ENCODE data around the gene GCSAM. TPM values are rescaled to one million over a fixed set of nuclear protein-coding genes. Genes with fewer than 3 reads are reported as not detected.

Gene GCSAM
- total RNA-seq, 1 experiment from 2014 or later, result not detected

- Histone ChIP-seq H4K20me1 (ENCODE audit: control insufficient read depth, insufficient read depth, insufficient read length) (no peaks in the 10 kb centered on the region), H3T11ph (ENCODE audit: low read length) (no peak overlapping the region), H3K23me2 (ENCODE audit: insufficient read length, low read depth, low read length, poor library complexity, severe bottlenecking) (no peaks in the 10 kb centered on the region), H3K18ac (ENCODE audit: insufficient read length, low read depth, low read length) (no peak overlapping the region), H2BK120ac (ENCODE audit: low read depth, low read length, poor library complexity, severe bottlenecking) (no peak overlapping the region), H3K4ac (ENCODE audit: low read depth, low read length) (no peak overlapping the region), H3K9me3 (ENCODE audit: control insufficient read depth, low read depth, low read length) (no peaks in the 10 kb centered on the region), H4K91ac (ENCODE audit: insufficient read length, low read depth, low read length) (no peak overlapping the region), H3K79me1 (ENCODE audit: insufficient read depth, low read depth, low read length, poor library complexity, severe bottlenecking) (no peaks in the 10 kb centered on the region), H3K27me3 (ENCODE audit: insufficient read depth, low read length) (no peaks in the 10 kb centered on the region), H2BK15ac (ENCODE audit: low read depth, low read length) (no peak overlapping the region), H3K27ac (ENCODE audit: insufficient read length, low read depth, low read length) (no peak overlapping the region), H3K4me1 (ENCODE audit: insufficient read depth, low read length) (no peaks in the 10 kb centered on the region), H2BK20ac (ENCODE audit: low read depth, low read length, poor library complexity, severe bottlenecking) (no peak overlapping the region), H2BK12ac (ENCODE audit: insufficient read length, low read depth, low read length) (no peak overlapping the region), H2BK5ac (ENCODE audit: insufficient read length, low read length) (no peak overlapping the region), H3K23ac (ENCODE audit: insufficient read length, low read depth, low read length) (no peak overlapping the region), H3K9ac (ENCODE audit: extremely low read depth, insufficient read length, low read length) (no peak overlapping the region), H4K5ac (ENCODE audit: insufficient read length, low read depth, low read length) (no peak overlapping the region), H4K8ac (replicated peaks; ENCODE audit: insufficient read length, low read depth, low read length) (no peak overlapping the region), H2AK5ac (ENCODE audit: insufficient read length, low read length) (no peak overlapping the region), H3K4me2 (ENCODE audit: insufficient read depth, insufficient read length, low read length) (no peak overlapping the region), H3K56ac (ENCODE audit: insufficient read length, low read depth, low read length) (no peak overlapping the region), H3K79me2 (ENCODE audit: insufficient read depth, low read length) (no peaks in the 10 kb centered on the region), H3K14ac (ENCODE audit: insufficient read depth, low read length) (no peak overlapping the region), H2AFZ (ENCODE audit: low read length) (no peak overlapping the region)
- no peaks in the 10 kb centered on the region for H3K27me3 Mint-ChIP-seq (ENCODE audit: low read depth)
- no peaks in the 10 kb centered on the region for H3K9me3 Mint-ChIP-seq
- WGBS (ENCODE audit: extremely low coverage, insufficient read length, low lambda C conversion rate), result no CpG with 5 or more reads among the region's 6 CpGs
- H3K4me1 Mint-ChIP-seq, result peaks cover 24 to 25% of the 10 kb centered on the region in 2 experiments
- no peak overlapping the region; a peak in 2 of 7 replicates for H3K27ac Mint-ChIP-seq
- DNase-seq, result no peak
- TF ChIP-seq, protein P1, sequence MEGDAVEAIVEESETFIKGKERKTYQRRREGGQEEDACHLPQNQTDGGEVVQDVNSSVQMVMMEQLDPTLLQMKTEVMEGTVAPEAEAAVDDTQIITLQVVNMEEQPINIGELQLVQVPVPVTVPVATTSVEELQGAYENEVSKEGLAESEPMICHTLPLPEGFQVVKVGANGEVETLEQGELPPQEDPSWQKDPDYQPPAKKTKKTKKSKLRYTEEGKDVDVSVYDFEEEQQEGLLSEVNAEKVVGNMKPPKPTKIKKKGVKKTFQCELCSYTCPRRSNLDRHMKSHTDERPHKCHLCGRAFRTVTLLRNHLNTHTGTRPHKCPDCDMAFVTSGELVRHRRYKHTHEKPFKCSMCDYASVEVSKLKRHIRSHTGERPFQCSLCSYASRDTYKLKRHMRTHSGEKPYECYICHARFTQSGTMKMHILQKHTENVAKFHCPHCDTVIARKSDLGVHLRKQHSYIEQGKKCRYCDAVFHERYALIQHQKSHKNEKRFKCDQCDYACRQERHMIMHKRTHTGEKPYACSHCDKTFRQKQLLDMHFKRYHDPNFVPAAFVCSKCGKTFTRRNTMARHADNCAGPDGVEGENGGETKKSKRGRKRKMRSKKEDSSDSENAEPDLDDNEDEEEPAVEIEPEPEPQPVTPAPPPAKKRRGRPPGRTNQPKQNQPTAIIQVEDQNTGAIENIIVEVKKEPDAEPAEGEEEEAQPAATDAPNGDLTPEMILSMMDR (conservative IDR thresholded peaks at IDR 0.05), result no peak
- no peak overlapping the region for H3K4me3 Mint-ChIP-seq
- H3K36me3 Mint-ChIP-seq (ENCODE audit: insufficient read depth in 1 of 3, low read depth in 3 of 3), result peaks cover 10 to 22% (median 16%) of the 10 kb centered on the region in 3 experiments; a peak in 5 of 7 replicates
Measured at GRCh38 chr3:112114576-112115160, 18.4 kb downstream of the GCSAM start.
